Sigmoid colon (tissue), 7 donors: ENCODE measurements around the gene CELSR2. TPM values are rescaled to one million over a fixed set of nuclear protein-coding genes. Genes with fewer than 3 reads are reported as not detected.

ENCODE experiments used
- DNase-seq: peaks from one replicate; pipeline ENCODE4 v3.0.0-alpha.2; 2019
- H3K27ac ChIP-seq, 4 donors: fragments of 200-600 bp; sonication (generic); one replicate each; pipeline ENCODE4 v1.5.1; 2016 to 2019; ENCODE audit warnings: mild to moderate bottlenecking in 1 of 4
- H3K27me3 ChIP-seq, 3 donors: fragments of 200-600 bp; sonication (generic); one replicate each; pipeline ENCODE4 v1.5.1; 2019; ENCODE audit warnings: mild to moderate bottlenecking in 1 of 3
- H3K36me3 ChIP-seq, 4 donors: fragments of 200-600 bp; sonication (generic); one replicate each; pipeline ENCODE4 v1.5.1; 2016 to 2019
- H3K4me1 ChIP-seq, 4 donors: fragments of 200-600 bp; sonication (generic); one replicate each; pipeline ENCODE4 v1.5.1; 2017 to 2019
- H3K4me3 ChIP-seq, 4 donors: fragments of 200-600 bp; sonication (generic); one replicate each; pipeline ENCODE4 v1.5.1; 2017 to 2019; ENCODE audit warnings: mild to moderate bottlenecking in 2 of 4, moderate library complexity in 1 of 4
- H3K9me3 ChIP-seq, 4 donors: fragments of 200-600 bp in 3 of 4; sonication (generic) in 3 of 4; one replicate each; pipeline versions ENCODE4 v1.5.1 to v1.6.1; 2013 to 2019
- EP300 ChIP-seq, 4 donors: sonication (generic); formaldehyde crosslinking; IDR thresholded peaks; one replicate each; pipeline ENCODE4 v1.6.1; 2017; ENCODE audit warnings: antibody characterized with exemption in 4 of 4
- POLR2A ChIP-seq, 2 donors: fragments of 450-650 bp; IDR thresholded peaks; one replicate each; pipeline ENCODE4 v1.6.1; 2016; ENCODE audit warnings: antibody characterized with exemption in 2 of 2, mild to moderate bottlenecking in 2 of 2, moderate library complexity in 2 of 2
- POLR2AphosphoS5 ChIP-seq, 4 donors: sonication (generic); formaldehyde crosslinking; IDR thresholded peaks; one replicate each; pipeline ENCODE4 v1.6.1; 2017; ENCODE audit warnings: antibody characterized with exemption in 4 of 4
- WGBS, 2 donors: extraction: QIAGEN DNeasy Blood & Tissue Kit; methylation state at CpG; one replicate each; pipeline ENCODE4 v1.1.7; 2013; 5-methylcytosine and 5-hydroxymethylcytosine counted together
- intact Hi-C: fragments of 100-400 bp; cut with DNase I; formaldehyde crosslinking; loops from one replicate; pipeline ENCODE4 v1.15.1; 2023
- polyA plus RNA-seq, 3 donors: library from polyadenylated mRNA; stranded (reverse); fragments of 200-250 nt; gene quantifications; one replicate each; pipeline ENCODE4 v1.2.3, GENCODE V29; 2013
- total RNA-seq, 4 donors: library from RNA; depleted of rRNA; stranded (reverse); fragments of >200 nt; gene quantifications; one replicate each; pipeline ENCODE4 v1.1.0, GENCODE V29; 2016
- TF ChIP-seq, protein P1 (sequence below), 4 experiments: fragments of 450-650 bp in 3 of 4; fragments of 200-600 bp in 1 of 4; IDR thresholded peaks; one replicate each; pipeline ENCODE4 v1.5.1; 2016 to 2019; ENCODE audit warnings: antibody characterized with exemption in 4 of 4, mild to moderate bottlenecking in 3 of 4, moderate library complexity in 2 of 4
- donor health status: healthy with polysubstance abuse.
- donor health status: Bipolar disorder and iron deficiency.
- donor health status: healthy.

CELSR2 gene
- total and polyA plus RNA-seq, 7 donors = under 0.01 to 10.8 (median 3.6) TPM

DNA sequence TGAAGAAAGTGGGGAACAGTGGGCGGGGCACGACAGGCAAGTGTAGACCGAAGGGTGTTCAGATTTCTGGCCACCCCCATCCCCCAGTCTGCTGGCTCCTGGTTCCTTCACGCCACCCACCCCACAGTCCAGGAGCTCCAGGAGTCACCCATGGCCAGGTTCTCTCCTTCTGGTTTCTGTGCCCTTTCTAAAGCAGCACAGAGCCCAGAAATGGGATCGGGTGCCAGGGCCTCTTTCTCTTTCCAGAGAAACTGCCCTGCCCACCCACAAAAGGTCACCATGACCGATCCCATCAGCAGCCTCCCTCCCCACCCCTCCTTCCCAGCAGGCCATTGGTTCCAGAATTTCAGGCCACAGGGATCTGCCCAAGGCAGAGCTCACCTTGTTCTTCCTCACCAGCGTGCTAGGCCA, 3.2 kb upstream of the CELSR2 start:
- H3K9me3 ChIP-seq = no peaks in the 10 kb centered on the region
- no peaks in the 10 kb centered on the region for H3K27me3 ChIP-seq
- TF ChIP-seq POLR2A (IDR thresholded peaks at IDR 0.05) (no peak), EP300 (IDR thresholded peaks at IDR 0.05) (no peak), POLR2AphosphoS5 (IDR thresholded peaks at IDR 0.05) (no peak)
- H3K27ac ChIP-seq = no peak overlapping the region
- intact Hi-C loops = no loop called here
- H3K36me3 ChIP-seq = no peaks in the 10 kb centered on the region
- 84 to 90% methylated on average over 7 of the region's 7 CpGs for WGBS, 2 donors
- peaks cover 0 to 29% (median 24%) of the 10 kb centered on the region in 4 donors for H3K4me1 ChIP-seq
- DNase-seq = peak; percentile 48
- H3K4me3 ChIP-seq = no peak overlapping the region

DNA sequence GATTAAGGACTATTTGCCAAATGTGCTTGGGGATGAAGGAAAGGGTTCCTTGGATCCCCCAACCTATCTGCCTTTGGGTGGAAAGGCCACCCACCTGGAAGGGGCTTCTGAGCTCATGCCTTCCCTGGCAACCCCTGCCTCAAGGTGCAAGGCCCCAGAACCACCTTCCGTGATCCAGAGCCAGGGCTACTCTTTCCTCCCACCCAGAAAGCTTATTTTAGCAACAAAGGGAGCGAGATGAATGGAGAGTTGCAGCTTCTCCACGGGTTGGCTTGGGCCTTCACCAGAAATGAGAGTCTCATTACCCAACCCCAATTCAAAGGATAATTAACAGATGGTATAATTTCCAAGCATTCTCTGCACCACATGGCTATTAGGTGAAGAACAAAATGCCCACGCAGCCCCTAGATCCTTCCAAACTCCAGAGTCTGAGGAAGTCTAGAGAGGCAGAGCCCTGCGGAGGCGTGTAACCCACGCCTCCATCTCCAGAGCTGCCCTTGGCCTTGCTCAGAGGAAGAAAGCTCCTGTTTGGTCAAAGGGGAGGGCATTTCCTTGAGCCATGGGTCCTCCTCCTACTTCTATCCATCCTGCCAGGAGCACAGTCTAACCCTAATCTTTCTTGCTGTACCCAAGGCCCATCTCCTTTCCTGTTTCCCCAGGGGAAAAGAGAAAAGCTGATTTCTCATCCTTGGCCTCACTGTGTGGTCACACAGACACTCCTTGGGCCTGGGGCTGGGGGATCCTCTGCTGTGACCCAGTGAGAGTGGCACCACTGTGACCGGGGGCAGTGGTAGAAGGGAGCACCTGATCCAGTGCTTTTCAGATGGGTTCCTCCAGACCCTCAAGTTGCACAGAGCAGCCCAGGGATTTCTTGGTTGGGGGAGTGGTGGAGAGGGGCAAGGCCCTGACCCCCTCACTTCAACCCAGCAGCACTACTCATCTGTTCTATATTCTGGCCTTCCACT, 1.7 kb upstream of the CELSR2 start:
- H3K36me3 ChIP-seq = no peaks in the 10 kb centered on the region
- peaks cover 0 to 15% (median 13%) of the 10 kb centered on the region in 4 donors for H3K4me1 ChIP-seq
- no peaks in the 10 kb centered on the region for H3K9me3 ChIP-seq
- H3K4me3 ChIP-seq = no peak overlapping the region
- intact Hi-C loops = no loop called here
- peak; percentile 44 for DNase-seq
- H3K27me3 ChIP-seq = no peaks in the 10 kb centered on the region
- TF ChIP-seq EP300 (IDR thresholded peaks at IDR 0.05) = no peak
- TF ChIP-seq, protein P1, sequence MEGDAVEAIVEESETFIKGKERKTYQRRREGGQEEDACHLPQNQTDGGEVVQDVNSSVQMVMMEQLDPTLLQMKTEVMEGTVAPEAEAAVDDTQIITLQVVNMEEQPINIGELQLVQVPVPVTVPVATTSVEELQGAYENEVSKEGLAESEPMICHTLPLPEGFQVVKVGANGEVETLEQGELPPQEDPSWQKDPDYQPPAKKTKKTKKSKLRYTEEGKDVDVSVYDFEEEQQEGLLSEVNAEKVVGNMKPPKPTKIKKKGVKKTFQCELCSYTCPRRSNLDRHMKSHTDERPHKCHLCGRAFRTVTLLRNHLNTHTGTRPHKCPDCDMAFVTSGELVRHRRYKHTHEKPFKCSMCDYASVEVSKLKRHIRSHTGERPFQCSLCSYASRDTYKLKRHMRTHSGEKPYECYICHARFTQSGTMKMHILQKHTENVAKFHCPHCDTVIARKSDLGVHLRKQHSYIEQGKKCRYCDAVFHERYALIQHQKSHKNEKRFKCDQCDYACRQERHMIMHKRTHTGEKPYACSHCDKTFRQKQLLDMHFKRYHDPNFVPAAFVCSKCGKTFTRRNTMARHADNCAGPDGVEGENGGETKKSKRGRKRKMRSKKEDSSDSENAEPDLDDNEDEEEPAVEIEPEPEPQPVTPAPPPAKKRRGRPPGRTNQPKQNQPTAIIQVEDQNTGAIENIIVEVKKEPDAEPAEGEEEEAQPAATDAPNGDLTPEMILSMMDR (IDR thresholded peaks at IDR 0.05) = no peak
- no peak for TF ChIP-seq POLR2A (IDR thresholded peaks at IDR 0.05)
- TF ChIP-seq POLR2AphosphoS5 (IDR thresholded peaks at IDR 0.05) = no peak
- 90 to 91% methylated on average over 8 of the region's 8 CpGs for WGBS, 2 donors
- H3K27ac ChIP-seq = no peak overlapping the region

DNA sequence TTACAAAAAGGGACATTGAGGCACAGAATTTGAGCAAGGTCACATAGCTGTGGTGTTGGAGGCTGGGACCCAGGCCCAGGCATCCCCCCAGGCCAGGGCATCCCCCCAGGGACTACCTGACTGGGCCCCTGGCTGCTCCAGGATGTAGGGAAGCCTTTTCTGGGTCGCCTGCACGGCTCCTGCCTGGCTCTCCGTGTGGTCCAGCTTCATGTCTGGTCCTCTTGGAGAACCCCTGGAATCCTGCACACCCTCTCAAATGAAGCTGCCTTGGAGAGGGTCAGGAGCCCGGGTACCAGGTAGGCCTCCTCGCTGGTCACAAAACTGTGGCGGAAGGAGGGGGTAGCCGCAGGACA, 919 bp upstream of the CELSR2 start:
- WGBS, 2 donors = 95 to 96% methylated on average over 7 of the region's 7 CpGs
- Histone ChIP-seq H3K4me1 (peaks cover 0 to 21% (median 18%) of the 10 kb centered on the region in 4 donors), H3K27ac (no peak overlapping the region), H3K27me3 (no peaks in the 10 kb centered on the region), H3K9me3 (no peaks in the 10 kb centered on the region), H3K4me3 (no peak overlapping the region), H3K36me3 (no peaks in the 10 kb centered on the region)
- intact Hi-C loops = no loop called here
- DNase-seq = no peak
- TF ChIP-seq, protein P1 (IDR thresholded peaks at IDR 0.05) = no peak
- TF ChIP-seq EP300 (IDR thresholded peaks at IDR 0.05) (no peak), POLR2AphosphoS5 (IDR thresholded peaks at IDR 0.05) (no peak), POLR2A (IDR thresholded peaks at IDR 0.05) (no peak)

DNA sequence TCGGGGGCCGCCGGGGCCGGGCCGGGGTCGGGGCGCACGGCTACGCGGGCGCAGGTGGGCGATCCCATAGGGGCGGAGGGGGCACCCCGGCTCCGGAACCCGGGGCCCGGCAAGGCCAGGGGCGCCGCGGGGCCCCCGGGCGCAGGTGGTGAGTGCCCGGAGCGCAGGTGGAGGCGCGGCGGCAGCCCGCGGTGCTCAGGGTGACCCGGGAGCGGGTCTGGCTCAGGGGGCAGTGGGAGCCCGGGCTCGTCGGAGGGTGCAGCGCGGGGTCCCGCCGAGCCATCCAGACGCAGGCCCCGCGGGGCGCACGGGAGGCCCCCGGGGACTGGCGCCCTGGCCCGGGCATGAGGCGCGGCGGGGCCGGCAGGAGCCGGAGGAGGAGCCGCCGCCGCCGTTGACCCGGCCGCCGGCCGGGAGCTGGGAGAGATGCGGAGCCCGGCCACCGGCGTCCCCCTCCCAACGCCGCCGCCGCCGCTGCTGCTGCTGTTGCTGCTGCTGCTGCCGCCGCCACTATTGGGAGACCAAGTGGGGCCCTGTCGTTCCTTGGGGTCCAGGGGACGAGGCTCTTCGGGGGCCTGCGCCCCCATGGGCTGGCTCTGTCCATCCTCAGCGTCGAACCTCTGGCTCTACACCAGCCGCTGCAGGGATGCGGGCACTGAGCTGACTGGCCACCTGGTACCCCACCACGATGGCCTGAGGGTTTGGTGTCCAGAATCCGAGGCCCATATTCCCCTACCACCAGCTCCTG, 489 bp downstream of the CELSR2 start:
- Histone ChIP-seq H3K9me3 (no peaks in the 10 kb centered on the region), H3K27me3 (no peaks in the 10 kb centered on the region), H3K4me1 (peaks cover 0 to 35% (median 32%) of the 10 kb centered on the region in 4 donors), H3K4me3 (peak overlapping the region; percentile 34 to 85 (median 66)), H3K36me3 (no peaks in the 10 kb centered on the region), H3K27ac (peak overlapping the region; percentile 39 to 58 (median 53))
- peak; percentile 52 for DNase-seq
- TF ChIP-seq, protein P1 (IDR thresholded peaks at IDR 0.05) = no peak
- TF ChIP-seq POLR2AphosphoS5 (IDR thresholded peaks at IDR 0.05) (no peak), POLR2A (IDR thresholded peaks at IDR 0.05) (no peak), EP300 (IDR thresholded peaks at IDR 0.05) (no peak)
- intact Hi-C loops = no loop called here
- WGBS, 2 donors = 2 to 3% methylated on average over 80 of the region's 80 CpGs
